ENCODE measurements around the gene MGLL.

Gene MGLL

GRCh38 chr3:127777332-127777731 is 45.0 kb downstream of the MGLL start:
- no peak for DNase-seq (ENCODE audit: insufficient read length, low spot score)
- no peak for FAIRE-seq

- DNase-seq (ENCODE audit: insufficient read length, low spot score) (no peak), FAIRE-seq (no peak)
These were observed 46.0 kb downstream of the MGLL start for GRCh38 chr3:127776347-127776746.

GRCh38 chr3:127775398-127776109 is 46.8 kb downstream of the MGLL start:
- DNase-seq (ENCODE audit: insufficient read length, low spot score) (no peak), FAIRE-seq (peak; percentile 77)

GRCh38 chr3:127774647-127775046 is 47.7 kb downstream of the MGLL start:
- DNase-seq (ENCODE audit: insufficient read length, low spot score) (no peak), FAIRE-seq (no peak)

GRCh38 chr3:127773752-127774395 is 48.4 kb downstream of the MGLL start:
- FAIRE-seq = no peak
- DNase-seq (ENCODE audit: insufficient read length, low spot score) = no peak

GRCh38 chr3:127772827-127773751 is 49.2 kb downstream of the MGLL start:
- FAIRE-seq = no peak

GRCh38 chr3:127772273-127772672 is 50.0 kb downstream of the MGLL start:
- no peak for FAIRE-seq
- no peak for DNase-seq (ENCODE audit: insufficient read length, low spot score)

More at GRCh38 chr3:127772827-127773751, 49.2 kb downstream of the MGLL start:
- DNase-seq (ENCODE audit: insufficient read length, low spot score) = no peak

- FAIRE-seq = no peak
- no peak for DNase-seq (ENCODE audit: insufficient read length, low spot score)
These were observed 50.6 kb downstream of the MGLL start for GRCh38 chr3:127771746-127772145.

GRCh38 chr3:127770671-127771355 is 51.5 kb downstream of the MGLL start:
- FAIRE-seq (no peak), DNase-seq (ENCODE audit: insufficient read length, low spot score) (no peak)

GRCh38 chr3:127769284-127770081 is 52.8 kb downstream of the MGLL start:
- FAIRE-seq = no peak
- no peak for DNase-seq (ENCODE audit: insufficient read length, low spot score)

- peak; percentile 42 for FAIRE-seq
- DNase-seq (ENCODE audit: insufficient read length, low spot score) = no peak
These were observed 53.8 kb downstream of the MGLL start for GRCh38 chr3:127768346-127769008.

- peak; percentile 44 for FAIRE-seq
These were observed 55.2 kb downstream of the MGLL start for GRCh38 chr3:127767126-127767525.

GRCh38 chr3:127765735-127766134 is 56.6 kb downstream of the MGLL start:
- DNase-seq (ENCODE audit: insufficient read length, low spot score) (no peak), FAIRE-seq (no peak)

More at GRCh38 chr3:127767126-127767525, 55.2 kb downstream of the MGLL start:
- no peak for DNase-seq (ENCODE audit: insufficient read length, low spot score)

- FAIRE-seq = no peak
- DNase-seq (ENCODE audit: insufficient read length, low spot score) = no peak
These were observed 57.4 kb downstream of the MGLL start for GRCh38 chr3:127764841-127765362.

- DNase-seq (ENCODE audit: insufficient read length, low spot score) (no peak), FAIRE-seq (no peak)
These were observed 58.0 kb downstream of the MGLL start for GRCh38 chr3:127764301-127764700.

GRCh38 chr3:127763816-127764215 is 58.5 kb downstream of the MGLL start:
- FAIRE-seq = no peak

GRCh38 chr3:127763337-127763736 is 59.0 kb downstream of the MGLL start:
- DNase-seq (ENCODE audit: insufficient read length, low spot score) (no peak), FAIRE-seq (no peak)

More at GRCh38 chr3:127763816-127764215, 58.5 kb downstream of the MGLL start:
- no peak for DNase-seq (ENCODE audit: insufficient read length, low spot score)

- DNase-seq (ENCODE audit: insufficient read length, low spot score) (no peak), FAIRE-seq (no peak)
These were observed 59.6 kb downstream of the MGLL start for GRCh38 chr3:127762787-127763105.

GRCh38 chr3:127762077-127762786 is 60.1 kb downstream of the MGLL start:
- FAIRE-seq = peak; percentile 98
- no peak for DNase-seq (ENCODE audit: insufficient read length, low spot score)
